HG02970 (cell line): ENCODE measurements around the gene PRKAR2B.

Experiments used
- ATAC-seq: cut with Tn5 transposase; IDR thresholded peaks from one replicate; pipeline ENCODE4 v1.9.1; 2021; ENCODE audit warnings: mild to moderate bottlenecking, moderate library complexity, moderate number of reproducible peaks; ENCODE audit not compliant: unreplicated experiment, low FRiP score

Gene PRKAR2B

GRCh38 chr7:107209565-107209964, 165.1 kb downstream of the PRKAR2B start:
- ATAC-seq, result no peak

GRCh38 chr7:107210400-107210799, 165.9 kb downstream of the PRKAR2B start:
- ATAC-seq, result no peak
